ENCODE results near the gene ADARB2.

ADARB2 gene

DNA sequence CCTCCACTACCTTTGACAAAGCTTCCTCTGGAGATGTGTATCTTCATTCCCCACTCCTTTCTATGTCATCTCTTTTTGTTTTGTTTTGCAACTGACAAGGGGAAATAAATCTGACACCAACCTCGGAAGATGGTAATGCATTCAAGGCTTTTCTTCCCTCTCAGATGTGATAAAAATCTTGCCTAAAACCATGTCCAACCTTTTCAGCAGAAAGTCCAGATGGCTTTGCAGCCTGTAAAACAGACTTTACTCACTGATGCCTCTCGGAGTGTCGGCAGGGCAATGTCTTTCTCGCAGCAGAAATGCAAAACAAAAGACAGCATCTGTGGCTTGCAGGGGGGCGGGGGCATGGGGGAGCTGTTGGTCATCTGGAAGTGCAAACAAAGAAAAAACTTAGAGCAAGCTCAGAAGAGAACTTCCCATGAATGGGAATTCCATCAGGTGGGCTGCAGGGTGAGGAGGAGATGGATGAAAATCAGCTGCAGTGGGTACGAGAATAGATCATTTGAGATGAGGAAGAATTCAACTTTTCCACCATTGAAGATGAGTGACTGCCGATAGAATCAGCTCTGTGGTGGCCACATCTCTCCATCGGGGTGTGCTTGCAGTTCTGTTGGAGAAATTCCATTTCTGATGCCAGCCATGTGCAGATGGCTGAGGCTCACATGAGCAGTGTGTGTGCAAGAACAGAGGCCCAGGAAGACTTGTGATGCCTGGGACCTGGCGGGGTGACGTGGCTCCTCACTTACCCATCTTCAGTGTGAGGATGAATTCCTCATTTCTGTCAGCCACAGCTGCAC is 443.5 kb downstream of the ADARB2 start:
- DNase-seq, result no peak

DNA sequence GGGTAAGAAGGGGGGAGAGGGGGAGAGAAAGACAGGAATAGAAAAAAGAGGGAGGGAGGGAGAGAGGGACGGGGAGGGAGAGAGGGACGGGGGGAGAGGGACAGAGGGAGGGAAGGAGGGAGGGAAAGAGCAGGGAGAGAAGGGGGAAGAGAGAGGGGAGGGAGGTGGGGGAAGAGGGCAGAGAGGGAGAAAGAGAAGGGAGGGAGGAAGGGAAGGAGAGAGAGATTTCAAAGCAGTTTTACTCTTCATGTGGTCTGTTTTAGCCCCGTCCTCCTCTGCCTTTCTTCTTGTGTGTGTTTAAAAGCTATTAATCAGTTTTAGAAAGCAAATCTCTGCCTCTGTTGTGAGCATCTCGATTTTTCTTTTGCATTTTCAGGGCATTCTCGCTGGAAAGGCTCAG is 444.2 kb downstream of the ADARB2 start:
- no peak for DNase-seq

DNA sequence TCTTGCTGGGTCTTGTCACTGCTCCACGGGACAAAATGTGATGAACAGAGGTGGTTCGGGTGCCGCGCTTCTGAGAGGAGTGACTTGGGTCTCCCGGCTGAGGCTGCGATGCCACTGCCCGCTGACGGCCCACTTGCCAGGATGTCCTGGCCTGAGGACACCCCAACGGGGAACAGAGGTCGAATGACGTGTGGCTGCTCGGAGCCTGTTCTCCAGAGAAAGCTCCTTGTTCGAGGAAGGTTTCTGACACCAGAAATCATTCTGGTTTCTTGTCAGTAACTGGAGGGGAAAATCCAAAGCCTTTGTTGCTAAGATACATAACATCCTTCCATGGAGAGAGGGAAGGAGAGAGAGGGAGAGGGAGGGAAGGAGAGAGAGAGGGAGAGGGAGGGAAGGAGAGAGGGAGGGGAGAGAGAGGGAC is 444.7 kb downstream of the ADARB2 start:
- no peak for DNase-seq

DNA sequence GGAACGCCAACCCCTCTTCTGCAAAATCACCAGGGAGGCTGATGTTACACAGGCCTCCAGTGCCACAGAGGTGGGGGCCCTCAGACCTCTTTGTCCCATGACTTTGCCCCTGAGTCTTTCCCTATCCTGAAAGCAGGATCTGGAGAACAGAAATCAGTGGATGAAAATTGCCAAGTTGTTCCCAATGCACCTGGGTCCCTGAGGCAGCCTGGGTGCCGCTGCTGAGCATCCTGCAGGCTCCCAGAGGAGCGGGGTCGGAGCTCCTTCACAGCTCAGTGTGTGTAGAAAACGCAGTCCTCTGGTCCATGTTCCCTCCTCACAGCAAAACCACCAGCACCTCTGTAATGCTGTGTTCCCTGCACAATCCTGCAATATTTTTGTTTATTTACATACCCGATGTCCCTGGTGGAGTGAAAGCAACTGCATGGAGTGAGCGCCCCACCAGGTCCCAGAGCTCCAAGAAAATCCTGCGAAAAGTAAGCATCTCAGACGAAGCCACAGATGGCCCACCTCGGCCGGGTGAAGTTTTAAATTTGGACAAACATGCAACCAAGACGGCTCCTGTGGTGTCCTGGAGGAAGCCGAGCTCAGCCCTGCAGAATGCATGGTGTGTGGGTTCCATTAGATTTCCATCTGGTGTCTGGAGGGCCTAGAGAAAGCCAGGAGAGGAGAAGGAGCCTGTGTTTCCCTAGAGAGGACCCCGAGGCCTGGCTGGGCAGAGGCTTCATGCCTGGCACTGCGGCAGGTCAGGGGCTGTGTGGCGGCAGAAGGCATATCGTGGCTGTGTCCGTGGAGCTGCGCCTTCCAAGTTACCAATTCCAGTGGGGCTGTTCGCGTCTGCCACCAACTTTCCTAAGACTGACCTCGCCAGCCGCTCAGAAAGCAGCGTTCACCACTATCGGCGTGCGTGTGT is 445.9 kb downstream of the ADARB2 start:
- no peak for DNase-seq

DNA sequence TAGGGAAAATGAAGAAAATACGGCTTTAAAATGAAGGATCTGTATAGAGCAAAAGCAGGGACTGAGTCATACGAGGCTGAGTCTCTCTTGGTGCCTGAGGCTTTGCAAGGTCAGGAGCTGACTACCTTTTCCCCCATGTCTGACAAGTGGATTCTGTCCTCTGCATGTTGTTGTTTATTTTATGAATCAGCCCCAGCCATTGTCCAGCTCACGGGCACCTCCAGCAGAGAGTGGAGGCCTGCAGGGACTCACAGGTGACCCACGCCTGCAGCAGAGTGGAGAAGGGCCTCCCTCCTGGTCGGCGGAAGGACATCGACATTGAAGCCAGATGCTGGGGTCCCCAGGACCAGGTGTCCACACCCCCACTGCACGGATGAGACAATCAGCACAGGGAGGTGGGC is 447.3 kb downstream of the ADARB2 start:
- DNase-seq, result no peak

DNA sequence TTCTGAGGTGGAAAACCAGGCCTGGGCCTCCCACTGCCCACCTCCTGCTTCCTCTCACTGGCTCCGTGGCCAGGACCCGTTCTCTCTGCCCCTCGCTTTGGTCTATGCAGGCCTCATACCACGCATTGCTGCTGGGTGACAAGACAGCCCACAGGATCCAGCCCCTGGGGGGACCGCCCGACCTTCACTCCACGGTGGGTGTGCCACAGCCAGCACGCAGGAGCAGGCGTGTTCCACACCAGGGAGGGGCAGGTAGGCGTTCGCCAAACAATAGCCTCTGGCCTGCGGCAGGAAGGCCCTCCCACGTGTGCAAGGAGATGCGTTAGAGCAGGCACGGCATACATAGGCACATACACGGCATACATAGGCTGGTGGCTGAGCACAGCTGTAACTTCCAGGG is 447.7 kb downstream of the ADARB2 start:
- DNase-seq, result no peak

DNA sequence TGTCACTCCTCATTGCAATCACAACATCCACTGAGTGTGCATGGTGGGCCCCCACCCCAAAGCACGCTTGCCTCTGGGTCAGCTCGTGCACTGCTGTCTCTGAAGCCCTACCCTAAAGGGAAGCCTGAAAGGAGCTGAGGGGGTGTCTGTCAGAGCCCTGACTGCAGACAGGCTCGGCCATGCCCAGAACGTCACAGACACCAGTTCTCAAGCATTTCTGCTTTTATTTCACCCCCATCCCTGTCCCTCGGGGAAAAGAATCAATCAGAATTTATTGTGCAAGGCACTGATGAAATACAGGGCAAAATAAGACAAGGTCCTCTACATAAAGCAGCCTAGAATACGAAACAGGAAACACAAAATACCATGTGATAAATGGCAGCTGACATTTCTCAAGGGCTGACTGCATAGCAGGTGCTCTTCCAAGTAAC is 449.3 kb downstream of the ADARB2 start:
- no peak for DNase-seq

DNA sequence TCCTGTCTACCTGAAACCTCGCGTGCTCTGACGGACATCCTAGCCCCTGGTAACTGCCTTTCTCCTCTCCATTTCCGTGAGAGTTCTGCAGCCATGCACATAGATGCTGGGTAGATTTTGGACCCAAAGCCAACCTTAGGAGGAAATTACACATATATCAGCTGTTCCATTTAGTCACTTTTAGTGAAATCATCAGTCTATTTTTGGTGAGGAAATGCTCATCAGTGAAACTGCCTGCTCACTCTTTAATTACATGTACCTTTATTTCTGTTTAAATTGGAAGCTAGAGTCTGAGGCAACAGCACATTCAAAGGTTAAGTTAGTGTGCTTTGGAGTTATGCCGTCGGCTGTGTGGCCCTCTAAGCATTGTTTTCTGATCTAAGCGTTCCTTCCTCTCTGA is 449.8 kb downstream of the ADARB2 start:
- DNase-seq, result no peak

DNA sequence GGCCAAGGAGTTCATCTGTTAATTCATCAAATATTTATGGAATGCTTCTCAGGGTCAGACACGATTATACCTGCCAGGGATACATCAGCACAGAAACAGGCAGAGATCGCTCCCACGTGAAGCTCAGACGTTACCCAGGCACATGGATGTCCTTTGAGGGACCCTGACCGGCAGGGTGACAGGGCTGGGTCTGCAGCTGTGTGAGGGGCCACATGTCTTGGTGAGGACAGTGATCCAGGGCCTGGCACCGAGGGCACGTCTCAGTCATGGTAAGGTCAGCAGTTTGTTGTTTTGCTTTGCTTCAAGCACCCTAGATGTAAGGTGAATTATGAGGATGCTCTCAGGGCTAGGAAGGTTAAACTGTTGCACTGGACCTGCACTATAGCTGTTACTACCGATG is 453.2 kb downstream of the ADARB2 start:
- DNase-seq, result no peak

DNA sequence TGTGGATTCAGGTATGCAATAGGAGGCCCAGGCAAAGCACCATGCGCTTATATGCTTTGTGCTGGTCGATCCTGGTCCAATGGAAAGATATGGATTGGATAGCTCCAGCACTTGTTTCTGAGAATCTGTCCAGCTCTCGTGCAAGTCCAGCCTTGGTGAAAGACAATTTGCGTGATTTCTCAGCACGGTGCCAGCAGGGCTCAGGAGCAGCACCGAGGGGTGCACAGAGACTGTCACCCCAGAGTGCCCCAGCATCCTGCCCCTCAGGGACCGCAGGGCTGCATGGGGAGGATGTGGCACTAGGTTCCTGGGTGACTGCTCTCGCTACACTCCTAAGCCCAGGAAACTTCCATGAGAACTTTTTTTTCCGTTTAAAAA is 455.9 kb downstream of the ADARB2 start:
- DNase-seq, result no peak

DNA sequence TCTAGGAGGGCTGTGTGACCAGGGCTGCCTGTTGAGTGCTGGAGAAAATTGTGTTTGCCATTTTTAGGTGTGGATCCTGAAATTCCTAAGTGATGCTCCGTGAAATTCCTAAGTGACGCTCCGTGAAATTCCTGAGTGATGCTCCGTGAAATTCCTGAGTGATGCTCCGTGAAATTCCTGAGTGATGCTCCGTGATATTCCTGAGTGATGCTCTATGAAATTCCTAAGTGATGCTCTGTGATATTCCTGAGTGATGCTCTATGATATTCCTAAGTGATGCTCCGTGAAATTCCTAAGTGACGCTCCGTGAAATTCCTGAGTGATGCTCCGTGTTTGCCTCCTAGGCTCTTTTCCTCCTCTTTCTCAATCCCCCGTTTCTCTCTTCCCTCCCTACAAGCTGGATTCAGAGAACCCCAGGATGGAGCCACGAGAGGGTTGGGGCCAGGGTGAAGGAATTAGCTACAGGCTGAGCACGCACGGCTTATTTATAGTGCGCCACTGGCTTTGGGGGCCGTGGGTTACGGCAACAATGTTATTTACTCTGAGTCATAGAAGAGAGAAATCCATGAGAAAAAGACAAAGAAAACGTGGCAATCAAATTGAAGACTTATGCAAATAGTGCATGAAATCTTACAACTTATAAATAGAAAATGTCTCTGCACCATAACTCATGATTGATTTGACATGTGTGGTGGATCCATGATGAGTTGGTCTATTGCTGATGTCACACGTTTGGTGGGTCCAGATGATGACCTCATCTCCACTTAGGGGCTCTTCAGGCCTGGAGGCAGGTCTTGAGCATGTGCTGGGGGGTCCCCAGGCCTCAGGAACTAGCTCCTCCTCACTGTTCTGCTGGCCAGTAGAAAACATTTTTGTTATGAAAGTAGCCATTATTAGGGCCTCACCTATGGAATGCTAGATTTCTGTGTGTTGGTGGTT is 456.6 kb downstream of the ADARB2 start:
- DNase-seq, result no peak

DNA sequence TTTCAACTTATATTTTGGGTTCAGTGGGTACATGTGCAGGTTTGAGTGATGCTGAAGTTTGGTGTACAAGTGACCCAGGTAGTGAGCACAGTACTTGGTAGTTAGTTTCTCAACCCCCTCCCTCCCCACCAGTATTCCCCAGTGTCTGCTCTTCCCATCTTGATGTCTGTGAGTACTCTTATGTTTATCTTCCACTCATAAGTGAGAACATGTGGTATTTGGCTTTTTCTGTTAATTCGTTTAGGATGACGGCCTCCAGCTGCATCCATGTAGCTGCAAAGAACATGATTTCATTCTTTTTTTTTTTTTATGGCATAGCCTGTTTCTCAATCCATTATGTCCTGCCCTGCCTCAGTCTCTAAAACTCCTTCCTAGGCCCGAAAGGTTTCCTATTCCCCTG is 459.0 kb downstream of the ADARB2 start:
- no peak for DNase-seq

DNA sequence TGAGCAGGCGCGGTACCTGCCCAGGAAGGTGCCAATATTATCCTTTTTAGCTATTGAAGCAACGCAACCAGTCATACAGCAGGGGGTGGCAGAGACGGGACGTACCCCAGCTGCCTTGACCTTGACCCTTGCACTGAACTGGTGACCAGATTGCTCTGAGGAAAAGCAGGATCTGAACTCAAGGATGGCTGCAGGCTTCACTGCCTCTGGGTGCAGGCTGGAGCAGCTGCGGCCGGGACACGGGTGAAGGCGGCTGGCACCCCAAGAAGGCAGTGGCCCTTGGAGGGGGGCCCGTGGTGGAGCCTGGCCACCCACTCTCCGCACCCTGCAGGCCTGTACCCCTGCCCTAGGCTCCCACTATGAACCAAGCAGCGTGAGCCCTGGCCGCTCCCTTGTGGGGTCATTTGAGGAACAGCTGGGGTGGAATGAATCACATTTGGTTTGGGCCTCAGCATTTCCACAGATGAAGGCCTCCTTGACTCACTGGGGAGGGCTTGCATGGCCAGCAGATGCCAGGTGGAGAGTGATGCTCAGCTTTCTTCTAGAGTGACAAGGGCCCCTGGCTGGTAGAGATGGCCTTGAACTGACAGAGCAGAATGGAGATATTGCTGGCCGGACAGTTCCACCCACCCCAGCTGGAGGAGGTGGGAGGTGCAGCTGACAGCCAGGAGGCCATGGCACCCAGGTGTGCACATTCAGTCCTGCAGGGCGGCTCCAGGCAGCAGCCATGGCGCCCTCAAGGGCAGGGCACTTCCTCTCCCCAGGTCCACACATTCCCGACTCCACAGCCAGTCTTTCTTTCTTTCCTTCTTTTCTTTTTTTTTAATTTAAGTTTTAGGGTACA is 462.4 kb downstream of the ADARB2 start:
- no peak for DNase-seq

DNA sequence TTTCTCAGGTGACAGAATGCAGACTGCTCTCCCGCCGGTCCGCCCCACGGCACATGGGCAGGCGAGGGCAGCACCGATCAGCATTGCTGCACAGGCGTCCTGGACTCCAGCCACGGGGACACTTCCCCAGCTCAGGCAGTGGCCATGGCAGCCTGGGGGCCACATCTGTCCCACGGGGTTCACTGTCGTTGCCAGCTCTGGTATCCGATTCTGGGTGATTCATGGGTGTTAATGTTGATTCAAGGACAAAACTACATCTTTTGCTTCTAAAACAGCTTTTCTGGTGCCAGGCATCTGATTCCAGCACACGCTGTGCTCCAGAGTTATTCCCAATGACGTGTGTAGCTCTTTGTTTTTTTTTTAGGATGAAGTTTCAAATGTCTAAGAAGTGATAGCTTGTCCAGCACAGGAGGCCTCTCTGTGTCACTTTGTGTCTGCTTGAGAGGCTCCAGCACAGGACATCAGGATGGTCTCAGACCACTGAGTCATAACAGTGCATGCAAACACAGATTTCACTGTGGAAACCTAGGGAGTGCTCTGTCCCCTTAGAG is 463.1 kb downstream of the ADARB2 start:
- DNase-seq, result no peak

DNA sequence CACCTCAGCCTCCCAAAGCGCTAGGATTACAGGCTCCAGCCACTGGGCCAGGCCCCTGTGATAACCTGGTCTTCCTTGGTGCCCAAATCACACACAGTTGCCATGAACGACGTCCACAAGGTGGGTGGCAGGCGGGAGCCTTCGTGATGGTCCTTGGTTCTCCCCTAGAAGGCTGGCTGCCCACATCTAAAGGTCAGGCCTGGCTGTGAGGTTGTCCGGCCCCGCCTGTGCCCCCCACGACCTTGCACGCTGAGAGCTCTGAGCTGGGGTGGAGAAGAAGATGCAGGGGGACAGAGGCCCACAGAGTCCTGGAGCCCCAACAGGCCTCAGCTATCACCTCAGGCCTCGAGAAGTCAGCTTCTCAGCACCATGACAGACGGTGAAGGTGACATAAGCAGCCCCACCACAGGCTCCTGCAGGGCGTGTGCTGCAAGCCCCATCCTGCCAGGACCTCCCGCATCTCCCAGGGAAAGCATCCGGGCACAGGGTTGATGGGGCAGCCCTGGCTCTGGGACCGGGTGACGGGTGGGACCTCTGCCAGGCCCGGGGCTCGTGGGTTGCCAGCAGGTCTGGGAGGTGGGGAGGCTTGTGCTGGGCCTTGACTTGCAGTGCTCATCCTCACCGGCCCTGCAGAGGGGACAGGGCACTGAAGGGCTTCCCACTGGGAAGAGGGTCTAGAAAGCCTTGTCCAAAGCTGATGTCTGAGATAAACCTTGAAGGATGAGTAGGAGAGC is 463.8 kb downstream of the ADARB2 start:
- DNase-seq, result no peak

DNA sequence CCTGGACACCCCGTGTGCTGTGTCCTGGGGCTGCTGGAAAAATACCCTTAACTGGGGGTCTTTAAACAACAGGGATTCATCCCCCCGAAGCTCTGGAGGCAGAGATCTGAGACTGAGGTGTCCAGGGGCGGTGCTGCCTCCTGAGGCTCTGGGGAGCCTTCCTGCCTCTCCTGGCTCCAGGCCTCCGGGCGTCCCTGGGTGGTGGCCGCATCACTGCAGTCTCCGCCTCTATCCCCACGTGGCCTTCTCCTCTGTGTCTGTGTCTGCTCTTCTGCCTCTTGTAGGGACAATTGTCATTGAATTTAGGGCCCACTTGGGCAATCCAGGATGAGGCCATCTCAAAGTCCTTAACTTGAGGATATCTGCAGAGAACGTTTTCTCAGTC is 464.6 kb downstream of the ADARB2 start:
- no peak for DNase-seq

DNA sequence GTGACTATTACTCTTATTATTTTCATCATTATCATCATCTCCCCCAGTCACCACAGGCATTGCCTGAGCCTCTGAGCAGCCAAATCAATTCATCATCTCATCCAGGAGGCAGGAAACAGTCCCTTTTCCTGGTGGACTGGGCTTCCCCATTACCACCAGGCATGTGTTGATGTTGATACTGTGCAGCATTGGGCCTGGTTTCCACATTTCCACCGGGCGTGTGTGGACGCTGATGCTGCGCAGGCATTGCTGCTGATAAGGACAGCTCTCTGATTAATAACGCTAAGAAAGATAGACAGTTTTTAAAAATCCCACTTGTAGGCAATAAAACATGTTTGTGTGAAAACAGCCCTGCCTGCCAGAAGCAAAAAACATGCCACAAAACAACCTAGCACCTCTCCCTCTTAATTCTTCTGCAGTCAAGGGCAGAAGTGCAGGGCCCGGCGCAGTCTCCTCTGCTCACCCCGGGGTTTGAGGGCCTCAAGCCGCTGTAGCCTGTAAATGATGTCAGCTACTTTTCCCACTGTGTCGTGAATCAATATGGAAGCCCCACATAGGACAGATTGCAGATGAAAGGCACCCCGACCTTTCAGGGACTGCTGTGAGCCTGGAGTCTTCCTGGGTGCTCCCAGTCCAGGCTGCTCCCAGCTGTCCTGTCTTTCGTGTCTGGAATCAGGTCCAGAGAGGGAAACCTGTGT is 465.1 kb downstream of the ADARB2 start:
- DNase-seq, result no peak

DNA sequence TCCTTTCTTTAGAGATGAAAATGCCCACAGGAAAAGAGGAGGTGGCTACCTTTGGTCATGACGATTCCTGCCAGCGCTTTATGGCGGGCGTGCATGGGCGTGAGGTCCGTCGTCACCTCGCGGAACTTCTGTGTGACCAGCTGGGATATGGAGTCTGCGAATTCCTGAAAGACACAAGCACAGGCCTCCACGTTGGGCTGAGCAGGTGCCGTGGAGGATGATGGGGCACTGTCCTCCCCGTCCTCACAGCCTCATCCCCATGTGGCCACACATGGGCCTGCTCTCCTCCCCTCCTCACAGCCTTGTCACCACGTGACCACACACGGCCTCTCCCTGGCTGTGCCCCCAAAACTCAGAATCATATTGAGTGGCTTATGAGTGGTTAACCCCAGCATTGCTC is 466.4 kb downstream of the ADARB2 start:
- no peak for DNase-seq

DNA sequence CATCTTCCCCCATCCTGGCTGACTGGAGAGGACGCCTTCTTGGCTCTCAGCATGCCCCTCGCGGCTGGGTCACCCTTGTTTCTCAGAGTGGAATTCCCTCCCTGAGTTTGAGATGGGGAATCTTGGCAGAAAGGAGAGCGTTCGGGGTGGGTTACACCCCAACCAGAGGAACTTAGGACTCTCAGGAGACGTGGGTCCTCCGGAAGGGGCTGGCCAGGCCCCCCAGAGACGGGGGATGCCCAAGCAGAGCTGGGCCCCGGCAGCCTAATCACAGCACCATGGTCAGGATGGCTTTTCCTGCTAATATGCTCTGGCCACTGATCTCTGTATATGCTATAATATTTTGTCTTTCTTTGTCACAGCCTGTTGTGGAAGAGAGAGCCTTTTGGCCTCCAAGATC is 466.8 kb downstream of the ADARB2 start:
- DNase-seq, result no peak

DNA sequence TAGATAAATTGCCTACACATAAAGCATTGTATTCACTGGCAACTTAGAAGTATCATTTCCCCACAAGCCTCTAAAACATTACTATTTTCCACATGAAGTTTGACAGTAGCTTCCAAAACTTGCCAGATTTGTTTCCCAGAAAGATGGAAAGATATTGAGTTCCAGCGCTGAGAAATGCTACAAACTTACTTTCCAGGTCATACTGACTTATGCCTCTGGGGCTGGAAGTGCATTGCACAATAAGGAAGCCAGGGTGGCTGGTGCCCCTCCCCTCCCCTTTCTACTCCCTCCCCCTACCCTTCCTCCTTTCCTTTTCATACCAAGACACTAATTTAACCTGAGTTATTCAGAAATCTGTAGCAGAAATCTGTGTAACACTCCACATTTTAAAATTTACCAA is 468.5 kb downstream of the ADARB2 start:
- DNase-seq, result no peak

Measured in NCI-H69 (cell line).